K562 (cell line): ENCODE data around the gene FAM222A. TPM values are rescaled to one million over a fixed set of nuclear protein-coding genes. Genes with fewer than 3 reads are reported as not detected.

Source experiments
- CHCHD3 ChIP-seq: fragments of 250-450 bp; sonication (Bioruptor Pico); IDR thresholded peaks from 2 replicates; pipeline ENCODE4 v2.1.2; 2022; ENCODE audit warnings: mild to moderate bottlenecking
- ETV5 ChIP-seq: sonication (generic); formaldehyde crosslinking; IDR thresholded peaks from 2 replicates; pipeline ENCODE4 v1.4.0; 2020; ENCODE audit warnings: low read depth, mild to moderate bottlenecking, missing genetic modification reagents
- FOXM1 ChIP-seq, 2 experiments: fragments of 450-650 bp in 1 of 2; sonication (generic) in 1 of 2; formaldehyde crosslinking in 1 of 2; IDR thresholded peaks; 2 replicates each; pipeline versions ENCODE4 v1.6.1 to v1.9.0; 2017 to 2022; ENCODE audit warnings: low read depth in 2 of 2, mild to moderate bottlenecking in 2 of 2, missing genetic modification reagents in 1 of 2, moderate library complexity in 1 of 2
- HDAC8 ChIP-seq: fragments of 450-650 bp; IDR thresholded peaks from 2 replicates; pipeline ENCODE4 v1.6.1; 2016; ENCODE audit warnings: mild to moderate bottlenecking, missing genetic modification characterization, moderate library complexity, missing compliant biosample characterization
- HEY1 ChIP-seq: fragments of 250-450 bp; sonication (Bioruptor Pico); IDR thresholded peaks from 2 replicates; pipeline ENCODE4 v1.5.0; 2020; ENCODE audit warnings: mild to moderate bottlenecking, moderate library complexity, borderline replicate concordance
- LEF1 ChIP-seq: fragments of 450-650 bp; IDR thresholded peaks from 2 replicates; pipeline ENCODE4 v1.6.1; 2016; ENCODE audit warnings: mild to moderate bottlenecking
- MNT ChIP-seq, 2 experiments: fragments of 450-650 bp; conservative IDR thresholded peaks; 2 replicates each; pipeline ENCODE4 v1.6.1; 2017; ENCODE audit warnings: mild to moderate bottlenecking in 2 of 2, moderate library complexity in 2 of 2
- MYBL2 ChIP-seq, 2 experiments: fragments of 450-650 bp in 1 of 2; sonication (generic) in 1 of 2; formaldehyde crosslinking in 1 of 2; IDR thresholded peaks; 2 replicates each; pipeline versions ENCODE4 v1.6.1 to v1.8.1; 2017 to 2022; ENCODE audit warnings: borderline replicate concordance in 1 of 2, inconsistent platforms in 1 of 2, low read depth in 1 of 2, mild to moderate bottlenecking in 1 of 2, missing genetic modification reagents in 1 of 2, moderate library complexity in 1 of 2
- NCOA1 ChIP-seq: fragments of 450-650 bp; IDR thresholded peaks from 2 replicates; pipeline ENCODE4 v1.6.1; 2016; ENCODE audit warnings: low read depth
- RB1 ChIP-seq: fragments of 450-650 bp; IDR thresholded peaks from 2 replicates; pipeline ENCODE4 v1.6.1; 2017; ENCODE audit warnings: low read depth, mild to moderate bottlenecking
- TEAD4 ChIP-seq, 2 experiments: sonication (generic) in 1 of 2; formaldehyde crosslinking in 1 of 2; IDR thresholded peaks; 2 replicates each; pipeline versions ENCODE4 v1.6.1 to v1.8.0; 2012 to 2022; ENCODE audit warnings: borderline replicate concordance in 1 of 2, inconsistent platforms in 1 of 2, low read length in 1 of 2, mild to moderate bottlenecking in 1 of 2, missing genetic modification reagents in 1 of 2
- UBTF ChIP-seq, 2 experiments: IDR thresholded peaks; 2 replicates each; pipeline ENCODE4 v1.6.1; 2012; ENCODE audit warnings: improper control_type of control experiment in 2 of 2, low read depth in 2 of 2, low read length in 2 of 2, borderline replicate concordance in 1 of 2
- WHSC1 ChIP-seq: IDR thresholded peaks from one replicate; pipeline ENCODE4 v1.6.1; 2012; ENCODE audit warnings: low read length, control low read depth, inconsistent platforms
- ZBTB8A ChIP-seq: fragments of 450-650 bp; IDR thresholded peaks from 2 replicates; pipeline ENCODE4 v1.6.1; 2018; ENCODE audit warnings: mild to moderate bottlenecking, moderate library complexity; ENCODE audit not compliant: partially characterized antibody
- ZFP30 ChIP-seq: fragments of 250-450 bp; sonication (Bioruptor Pico); IDR thresholded peaks from 2 replicates; pipeline ENCODE4 v1.8.0; 2022; ENCODE audit warnings: moderate library complexity, mild to moderate bottlenecking, inconsistent platforms, borderline replicate concordance
- ZNF124 ChIP-seq: sonication (generic); formaldehyde crosslinking; IDR thresholded peaks from 2 replicates; pipeline ENCODE4 v1.8.1; 2022; ENCODE audit warnings: missing genetic modification reagents
- ZNF174 ChIP-seq: fragments of 250-450 bp; sonication (Bioruptor Pico); IDR thresholded peaks from 2 replicates; pipeline ENCODE4 v1.4.0; 2020; ENCODE audit warnings: mild to moderate bottlenecking
- ZNF707 ChIP-seq: fragments of 250-450 bp; sonication (Bioruptor Pico); conservative IDR thresholded peaks from 2 replicates; pipeline ENCODE4 v1.8.0; 2022; ENCODE audit warnings: inconsistent platforms, mild to moderate bottlenecking, moderate library complexity
- polyA plus RNA-seq, 8 experiments: library from polyadenylated mRNA; depleted of rRNA in 4 of 8; stranded (reverse) in 5 of 8; unstranded in 3 of 8; fragments of >200 nt; fragmentation: Nextera tagmentation in 2 of 8; fragmentation: Illumina TruSeq in 1 of 8; extraction: Ambion mirVana in 2 of 8; extraction: Trizol in 1 of 8; gene quantifications; 2 replicates each; pipeline versions ENCODE4 v1.2.1 to v1.2.3, GENCODE V29; 2011 to 2014; ENCODE audit warnings: inconsistent platforms in 1 of 8, missing spikeins in 1 of 8
- total RNA-seq, 7 experiments: library from RNA; depleted of rRNA in 6 of 7; stranded (reverse); fragments of >200 nt in 6 of 7; fragmentation: Illumina TruSeq in 2 of 7; extraction: Trizol in 2 of 7; gene quantifications; 2 replicates each; pipeline versions ENCODE4 v1.2.1 to v1.2.3, GENCODE V29; 2011 to 2021; ENCODE audit warnings: low replicate concordance in 1 of 7
- TF ChIP-seq, protein P1 (sequence below): fragments of 250-450 bp; sonication (Bioruptor Pico); IDR thresholded peaks from 2 replicates; pipeline ENCODE4 v1.4.0; 2020; ENCODE audit warnings: mild to moderate bottlenecking
- TF ChIP-seq, protein P2 (sequence below): fragments of 450-650 bp; formaldehyde crosslinking; IDR thresholded peaks from 2 replicates; pipeline ENCODE4 v1.4.0; 2020; ENCODE audit warnings: mild to moderate bottlenecking

Gene FAM222A
- total and polyA plus RNA-seq, 9 of the 15 experiments (the other 6 are each of a cell fraction or from before 2014, with no cell fraction given), result 0.03 to 0.36 (median 0.12) TPM; not detected in 1

- TF ChIP-seq TEAD4 (IDR thresholded peaks at IDR 0.05; ENCODE audit: low read length) (no peak), TEAD4 (CRISPR knock-in tag; IDR thresholded peaks at IDR 0.05; ENCODE audit: borderline replicate concordance) (no peak), ZNF174 (CRISPR knock-in tag) (no peak), LEF1 (no peak), ZFP30 (no peak), ZNF124 (CRISPR knock-in tag) (no peak), UBTF (IDR thresholded peaks at IDR 0.05; ENCODE audit: borderline replicate concordance in 1 of 2, low read depth in 2 of 2, low read length in 2 of 2) (peak in 1 of 2 experiments; percentile 66; a peak in 1 of 4 replicates), MYBL2 (IDR thresholded peaks at IDR 0.05; ENCODE audit: low read depth) (0 out of 2 replicates have a peak, but pooled peaks have one; percentile 22), MYBL2 (CRISPR knock-in tag; IDR thresholded peaks at IDR 0.05; ENCODE audit: borderline replicate concordance) (no peak), NCOA1 (no peak), HEY1 (CRISPR knock-in tag) (no peak), RB1 (peak; percentile 82), MNT (conservative IDR thresholded peaks at IDR 0.05) (peak; percentile 100), ZNF707 (CRISPR knock-in tag) (no peak), ZBTB8A (no peak), HDAC8 (tag) (no peak), WHSC1 (no peak), CHCHD3 (no peak), FOXM1 (IDR thresholded peaks at IDR 0.05; ENCODE audit: low read depth) (no peak), FOXM1 (CRISPR knock-in tag; IDR thresholded peaks at IDR 0.05; ENCODE audit: low read depth) (no peak), ETV5 (CRISPR knock-in tag) (no peak)
- TF ChIP-seq, protein P1, sequence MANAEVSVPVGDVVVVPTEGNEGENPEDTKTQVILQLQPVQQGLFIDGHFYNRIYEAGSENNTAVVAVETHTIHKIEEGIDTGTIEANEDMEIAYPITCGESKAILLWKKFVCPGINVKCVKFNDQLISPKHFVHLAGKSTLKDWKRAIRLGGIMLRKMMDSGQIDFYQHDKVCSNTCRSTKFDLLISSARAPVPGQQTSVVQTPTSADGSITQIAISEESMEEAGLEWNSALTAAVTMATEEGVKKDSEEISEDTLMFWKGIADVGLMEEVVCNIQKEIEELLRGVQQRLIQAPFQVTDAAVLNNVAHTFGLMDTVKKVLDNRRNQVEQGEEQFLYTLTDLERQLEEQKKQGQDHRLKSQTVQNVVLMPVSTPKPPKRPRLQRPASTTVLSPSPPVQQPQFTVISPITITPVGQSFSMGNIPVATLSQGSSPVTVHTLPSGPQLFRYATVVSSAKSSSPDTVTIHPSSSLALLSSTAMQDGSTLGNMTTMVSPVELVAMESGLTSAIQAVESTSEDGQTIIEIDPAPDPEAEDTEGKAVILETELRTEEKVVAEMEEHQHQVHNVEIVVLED (CRISPR knock-in tag), result peak; percentile 62
- TF ChIP-seq, protein P2, sequence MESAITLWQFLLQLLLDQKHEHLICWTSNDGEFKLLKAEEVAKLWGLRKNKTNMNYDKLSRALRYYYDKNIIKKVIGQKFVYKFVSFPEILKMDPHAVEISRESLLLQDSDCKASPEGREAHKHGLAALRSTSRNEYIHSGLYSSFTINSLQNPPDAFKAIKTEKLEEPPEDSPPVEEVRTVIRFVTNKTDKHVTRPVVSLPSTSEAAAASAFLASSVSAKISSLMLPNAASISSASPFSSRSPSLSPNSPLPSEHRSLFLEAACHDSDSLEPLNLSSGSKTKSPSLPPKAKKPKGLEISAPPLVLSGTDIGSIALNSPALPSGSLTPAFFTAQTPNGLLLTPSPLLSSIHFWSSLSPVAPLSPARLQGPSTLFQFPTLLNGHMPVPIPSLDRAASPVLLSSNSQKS (CRISPR knock-in tag), result no peak
Measured at GRCh38 chr12:109713187-109714070, at the start of gene FAM222A (continued).
